GM18502 (cell line): ENCODE data around the gene ROBO1.

Experiments
- ATAC-seq: cut with Tn5 transposase; IDR thresholded peaks from one replicate; pipeline ENCODE4 v1.9.1; 2021; ENCODE audit warnings: mild to moderate bottlenecking; ENCODE audit not compliant: unreplicated experiment, poor library complexity

Gene ROBO1

DNA sequence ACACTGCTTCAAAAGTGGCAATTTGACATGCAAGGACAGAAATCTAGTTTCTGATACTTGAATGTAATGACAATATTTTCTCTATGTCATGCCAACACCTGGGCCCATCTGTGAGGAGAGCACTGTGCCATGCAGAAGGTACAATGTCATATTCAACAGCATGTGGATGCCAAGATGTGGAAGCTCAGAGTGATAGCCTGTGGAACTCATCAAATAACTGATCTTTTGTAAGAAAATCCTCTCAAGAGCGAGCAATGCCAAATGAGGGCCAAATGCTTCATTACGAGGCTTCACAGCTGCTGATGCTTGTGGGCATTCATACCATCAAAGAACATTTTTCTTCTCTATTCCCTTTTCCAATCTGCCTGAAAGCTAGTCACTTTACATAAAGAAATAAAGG lies 95.1 kb downstream of the ROBO1 start:
- no peak for ATAC-seq

DNA sequence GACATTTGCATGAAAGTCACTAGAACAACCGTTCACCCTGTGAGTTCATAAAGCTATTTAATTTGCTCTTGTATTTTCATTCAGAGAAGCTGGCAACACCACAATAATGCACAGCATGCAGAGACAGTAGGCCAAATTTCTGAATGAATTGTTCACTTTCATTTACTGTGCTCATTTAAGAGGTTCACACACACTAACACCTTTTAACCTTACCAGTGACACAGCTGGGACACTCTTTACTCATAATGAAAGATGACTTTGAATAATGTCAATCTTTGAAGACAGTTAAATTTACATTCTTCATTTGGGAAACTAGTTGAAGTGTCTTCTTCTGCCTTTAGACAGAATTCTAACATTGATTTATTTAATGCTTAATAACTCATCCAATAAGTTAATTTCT lies 95.7 kb downstream of the ROBO1 start:
- ATAC-seq, result no peak

- no peak for ATAC-seq
These were observed 97.6 kb downstream of the ROBO1 start for GRCh38 chr3:79670178-79670577.

GRCh38 chr3:79664455-79664854 lies 103.3 kb downstream of the ROBO1 start:
- ATAC-seq, result no peak

GRCh38 chr3:79661896-79662295 lies 105.9 kb downstream of the ROBO1 start:
- no peak for ATAC-seq

DNA sequence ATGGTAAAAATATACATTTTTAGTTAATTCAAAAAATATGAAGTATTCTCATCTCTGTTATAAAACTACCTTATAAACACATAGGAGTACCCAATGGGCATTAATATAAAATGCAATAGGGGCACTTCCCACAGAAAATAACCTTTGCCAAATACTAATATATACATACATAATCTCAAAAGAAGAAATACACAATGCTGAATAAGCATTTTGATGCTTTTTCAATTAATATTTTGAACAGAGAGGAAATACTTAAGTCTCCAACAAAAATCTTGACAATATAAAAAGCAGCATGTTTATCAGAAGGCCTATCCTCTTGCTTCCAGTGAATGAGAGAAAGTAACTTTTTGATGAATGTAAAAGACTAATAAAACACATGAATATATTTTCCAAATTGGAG lies 110.7 kb downstream of the ROBO1 start:
- no peak for ATAC-seq

- no peak for ATAC-seq
These were observed 113.8 kb downstream of the ROBO1 start for GRCh38 chr3:79654019-79654418.

- ATAC-seq, result no peak
These were observed 114.5 kb downstream of the ROBO1 start for GRCh38 chr3:79653266-79653830.

GRCh38 chr3:79651536-79652065 lies 116.2 kb downstream of the ROBO1 start:
- no peak for ATAC-seq

GRCh38 chr3:79639855-79640254 lies 127.9 kb downstream of the ROBO1 start:
- no peak for ATAC-seq

DNA sequence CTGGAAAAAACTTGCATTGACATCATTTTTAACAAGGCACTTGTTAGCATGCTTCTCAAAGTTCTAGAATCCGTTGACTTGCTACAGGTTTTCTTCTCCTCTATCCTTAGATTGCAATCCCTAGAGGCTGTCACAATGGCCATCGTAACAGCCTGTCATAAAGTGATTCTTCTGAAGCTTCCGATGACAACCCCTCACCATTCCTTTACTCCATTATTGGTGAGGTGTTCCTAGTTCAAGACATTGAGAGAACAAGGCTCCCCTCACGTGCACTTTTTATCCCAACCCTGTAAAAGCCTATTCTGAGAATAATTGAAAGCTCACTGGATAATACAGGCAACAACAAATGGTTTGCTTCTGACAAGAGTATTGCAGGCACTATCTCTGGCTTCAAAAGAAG lies 131.4 kb downstream of the ROBO1 start:
- no peak for ATAC-seq

DNA sequence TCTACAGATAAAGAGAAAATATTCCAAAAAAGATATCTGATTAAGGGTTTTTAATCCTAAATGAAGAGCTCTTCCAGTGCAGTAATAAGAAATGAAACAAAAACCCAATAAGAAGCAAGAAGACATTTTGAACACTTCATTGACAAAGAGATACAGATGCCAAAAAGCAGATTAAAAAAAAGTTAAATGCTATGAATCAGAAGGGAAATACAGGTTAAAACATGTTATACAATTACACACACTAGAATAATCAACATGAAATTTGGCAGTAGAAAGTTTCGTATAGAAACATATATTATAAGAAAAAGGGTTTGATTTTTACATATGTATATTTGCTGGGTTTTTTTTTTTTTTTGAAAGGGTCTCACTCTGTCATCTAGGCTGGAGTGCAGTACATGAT lies 135.0 kb downstream of the ROBO1 start:
- no peak for ATAC-seq

DNA sequence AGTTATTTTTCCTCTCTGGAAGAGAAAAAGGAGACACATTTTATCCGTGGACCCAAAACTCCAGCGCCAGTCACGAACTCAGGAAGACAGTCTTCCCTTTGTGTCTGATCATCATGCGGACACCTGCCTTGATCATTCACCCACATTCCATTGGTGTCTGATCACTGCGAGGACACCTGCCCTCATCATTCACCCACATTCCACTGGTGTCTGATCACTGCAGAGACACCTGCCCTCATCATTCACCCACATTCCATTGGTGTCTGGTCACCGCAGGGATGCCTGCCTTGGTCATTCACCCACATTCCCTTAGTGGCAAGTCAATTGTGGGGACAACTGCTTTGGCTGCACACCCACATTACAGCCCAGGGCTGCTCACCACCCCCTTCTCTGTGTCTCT lies 148.9 kb downstream of the ROBO1 start:
- no peak for ATAC-seq

DNA sequence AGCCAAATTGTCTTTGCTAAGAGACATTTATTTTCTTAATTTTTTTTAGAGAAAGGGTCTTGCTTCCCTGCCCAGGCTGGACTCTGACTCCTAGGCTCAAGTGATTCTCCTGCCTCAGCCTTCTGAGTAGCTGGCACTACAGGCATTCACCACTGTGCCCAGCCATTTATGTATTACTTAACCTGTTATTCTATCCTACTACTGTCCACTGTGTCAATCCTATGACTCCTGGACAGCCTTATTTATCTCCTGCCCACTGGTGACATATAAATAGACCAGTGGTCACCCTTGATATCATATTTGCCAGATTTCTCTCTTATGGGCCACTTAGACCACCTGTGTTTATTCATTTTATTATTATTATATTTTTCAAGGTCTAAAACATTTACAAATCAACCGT lies 161.4 kb downstream of the ROBO1 start:
- no peak for ATAC-seq

DNA sequence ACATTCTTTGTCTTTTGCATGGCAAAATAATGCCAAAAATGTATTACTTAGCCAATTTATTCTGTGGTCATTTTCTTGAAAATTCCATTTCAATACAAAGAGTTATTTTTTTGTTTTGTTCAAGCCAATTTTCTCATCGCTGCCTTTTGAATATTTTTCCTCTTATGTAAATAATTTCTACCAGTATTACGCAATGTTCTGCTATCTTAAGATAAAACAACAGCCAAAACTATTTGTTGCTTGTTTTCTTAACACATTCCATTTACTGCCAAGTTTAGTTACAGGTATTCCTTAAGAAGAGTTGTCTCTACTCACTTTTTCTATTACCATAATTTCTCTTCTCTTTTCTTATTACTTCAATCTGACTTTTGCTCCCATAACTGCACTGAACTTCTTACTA lies 163.1 kb downstream of the ROBO1 start:
- ATAC-seq, result no peak

GRCh38 chr3:79602385-79602784 lies 165.4 kb downstream of the ROBO1 start:
- ATAC-seq, result no peak

- no peak for ATAC-seq
These were observed 169.2 kb downstream of the ROBO1 start for GRCh38 chr3:79598594-79598993.

DNA sequence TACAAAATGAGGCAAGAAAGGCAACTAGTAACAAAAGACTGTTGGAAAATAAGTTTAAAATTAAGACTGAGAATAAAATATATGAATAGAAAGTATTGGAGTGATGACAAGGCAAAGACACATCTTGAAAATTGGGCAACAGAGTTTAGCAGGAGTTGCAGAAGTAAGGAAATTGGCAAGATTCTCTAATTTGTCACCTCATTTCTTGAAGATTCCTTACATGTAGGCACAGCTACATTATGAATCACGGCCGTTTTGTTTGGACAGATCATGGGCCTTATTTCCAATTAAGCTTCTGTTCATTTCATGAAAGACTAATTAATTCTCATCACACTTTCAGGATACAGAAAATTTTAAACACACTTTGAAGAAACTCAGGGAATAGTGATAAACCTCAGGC lies 170.1 kb downstream of the ROBO1 start:
- ATAC-seq, result no peak

DNA sequence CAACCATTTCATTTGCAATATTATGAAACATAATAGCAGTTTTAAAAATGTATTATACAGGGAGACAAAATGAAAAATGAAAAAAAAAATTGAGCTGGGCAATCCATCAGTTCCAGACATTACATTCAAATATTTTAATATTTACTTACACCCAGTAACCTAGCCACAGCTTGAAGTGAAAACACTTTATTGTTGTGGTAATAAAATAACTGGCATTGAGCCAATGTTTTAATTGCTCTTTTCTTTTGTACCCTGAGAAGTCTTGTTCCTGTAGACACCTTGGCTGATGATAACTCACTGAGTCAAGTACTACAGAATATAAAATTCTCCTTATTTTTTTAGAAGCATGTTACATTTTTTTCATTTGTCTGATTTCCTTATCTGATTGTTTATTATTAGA lies 180.6 kb downstream of the ROBO1 start:
- no peak for ATAC-seq

DNA sequence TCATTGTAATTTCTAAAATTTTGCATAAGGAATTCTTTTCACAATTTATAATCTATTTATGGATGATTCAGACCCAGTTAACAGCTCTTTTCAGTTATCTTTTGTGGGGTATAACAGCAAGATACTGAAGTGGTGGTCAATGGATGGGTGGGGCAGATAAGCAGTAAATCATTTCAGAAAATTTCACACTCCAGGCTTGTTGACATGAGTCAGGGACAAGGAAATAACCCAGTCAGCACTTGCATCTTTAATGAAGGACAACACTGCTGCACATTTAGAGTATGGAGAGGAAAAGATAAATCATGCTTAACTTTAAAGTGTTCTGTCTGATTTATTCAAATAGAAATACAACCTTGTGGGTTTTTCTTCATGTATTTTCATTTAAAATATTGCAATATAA lies 181.6 kb downstream of the ROBO1 start:
- ATAC-seq, result no peak

GRCh38 chr3:79572930-79573329 lies 194.9 kb downstream of the ROBO1 start:
- no peak for ATAC-seq

GRCh38 chr3:79568938-79569337 lies 198.9 kb downstream of the ROBO1 start:
- no peak for ATAC-seq

DNA sequence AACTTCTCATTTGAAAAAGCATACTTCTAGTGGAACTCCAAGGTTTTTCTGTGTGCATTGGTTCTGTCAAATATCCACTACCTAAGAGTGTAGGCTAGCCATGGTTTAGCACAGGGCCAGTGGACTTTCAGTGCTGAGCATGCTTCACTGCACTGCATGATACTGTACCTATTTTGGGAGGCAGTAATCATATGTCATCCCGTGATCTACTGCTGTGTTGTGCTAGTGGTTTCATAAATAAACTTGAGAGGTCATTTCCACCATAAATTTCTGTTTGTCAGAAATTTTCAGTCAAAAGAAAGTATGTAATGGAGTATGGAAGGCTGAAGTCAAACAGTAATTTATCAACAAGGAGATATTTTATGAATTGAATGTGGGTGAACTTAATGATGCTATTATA lies 203.6 kb downstream of the ROBO1 start:
- ATAC-seq, result peak; percentile 54
